Stimulated activated CD8-positive, alpha-beta memory T cell treated with anti-CD3 and anti-CD28 coated beads, Interleukin-2, amount 100 ng/mL, for 48 hours (primary cell): ENCODE data around the gene ARHGAP6.
"Not testable (repeated sequence)": the region's sequence is repeated elsewhere in the genome, so short reads cannot be mapped to it uniquely, and the experiment has no call there.

ENCODE experiments used
- DNase-seq, 2 donors: peaks; one replicate each; pipeline ENCODE4 v3.0.0-alpha.2; 2020; ENCODE audit warnings: low read depth in 2 of 2

The ARHGAP6 gene

GRCh38 chrX:11579636-11580600 is 85.8 kb downstream of the ARHGAP6 start:
- no peak for DNase-seq

GRCh38 chrX:11578301-11578700 is 87.4 kb downstream of the ARHGAP6 start:
- not testable (repeated sequence) for DNase-seq

GRCh38 chrX:11577603-11578002 is 88.1 kb downstream of the ARHGAP6 start:
- DNase-seq: no peak

GRCh38 chrX:11575332-11575731 is 90.4 kb downstream of the ARHGAP6 start:
- no peak for DNase-seq

DNA sequence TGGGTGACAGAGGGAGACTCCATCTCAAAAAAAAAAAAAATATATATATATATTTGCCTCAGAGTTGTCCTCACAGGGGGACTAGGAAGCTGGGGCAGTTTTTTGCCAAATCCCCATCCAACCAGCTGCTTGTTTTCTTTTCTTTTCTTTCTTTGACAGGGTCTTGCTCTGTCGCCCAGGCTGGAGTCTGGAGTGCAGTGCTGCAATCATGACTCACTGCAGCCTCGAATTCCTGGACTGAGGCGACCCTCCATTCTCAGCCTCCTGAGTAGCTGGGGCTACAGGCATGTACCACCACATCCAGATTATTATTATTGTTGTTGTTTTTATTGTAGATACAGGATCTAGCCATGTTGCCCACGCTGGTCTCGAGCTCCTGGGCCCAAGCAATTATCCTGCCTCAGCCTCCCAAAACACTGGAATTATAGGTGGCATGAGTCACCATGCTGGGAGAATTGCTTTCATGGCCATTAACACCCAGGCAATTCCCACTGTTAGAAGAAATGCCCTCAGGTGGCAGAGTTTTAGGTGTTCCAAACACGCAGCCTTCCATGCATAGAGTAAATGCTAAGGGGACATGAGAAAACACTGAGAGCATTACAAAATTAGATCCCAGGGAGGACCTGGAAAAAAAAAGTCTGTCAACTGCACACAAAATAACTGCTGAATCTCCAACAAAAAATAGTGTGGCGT is 98.0 kb downstream of the ARHGAP6 start:
- no peak for DNase-seq

- no peak for DNase-seq
These were observed 98.9 kb downstream of the ARHGAP6 start for GRCh38 chrX:11566789-11567188.

- no peak for DNase-seq
These were observed 99.5 kb downstream of the ARHGAP6 start for GRCh38 chrX:11566173-11566572.

GRCh38 chrX:11564546-11564945 is 101.2 kb downstream of the ARHGAP6 start:
- DNase-seq: no peak

- DNase-seq: no peak
These were observed 103.2 kb downstream of the ARHGAP6 start for GRCh38 chrX:11562570-11562969.

DNA sequence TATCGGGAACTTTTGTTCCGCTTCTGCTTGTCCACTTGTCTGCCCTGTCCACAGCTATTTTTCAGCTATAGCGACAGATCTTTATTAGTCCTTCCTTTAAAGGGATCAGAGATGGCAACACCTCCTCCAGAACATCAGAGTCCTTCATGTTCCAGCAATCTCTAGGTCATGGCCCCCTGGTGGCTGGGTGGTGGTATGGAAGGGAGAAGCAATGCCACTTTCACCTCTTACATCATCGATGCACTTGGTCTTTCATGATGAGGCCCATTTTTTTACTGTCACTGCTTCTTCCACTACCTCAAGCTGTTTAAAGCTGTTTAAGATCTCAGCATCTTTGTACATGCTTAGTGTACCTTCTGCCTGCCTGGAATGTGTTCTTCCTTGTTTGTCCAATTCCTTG is 106.7 kb downstream of the ARHGAP6 start:
- peak; percentile 12 to 45 for DNase-seq

- no peak for DNase-seq
These were observed 108.6 kb downstream of the ARHGAP6 start for GRCh38 chrX:11557120-11557519.

GRCh38 chrX:11555759-11556158 is 110.0 kb downstream of the ARHGAP6 start:
- no peak for DNase-seq

- no peak for DNase-seq
These were observed 112.1 kb downstream of the ARHGAP6 start for GRCh38 chrX:11553594-11553993.

DNA sequence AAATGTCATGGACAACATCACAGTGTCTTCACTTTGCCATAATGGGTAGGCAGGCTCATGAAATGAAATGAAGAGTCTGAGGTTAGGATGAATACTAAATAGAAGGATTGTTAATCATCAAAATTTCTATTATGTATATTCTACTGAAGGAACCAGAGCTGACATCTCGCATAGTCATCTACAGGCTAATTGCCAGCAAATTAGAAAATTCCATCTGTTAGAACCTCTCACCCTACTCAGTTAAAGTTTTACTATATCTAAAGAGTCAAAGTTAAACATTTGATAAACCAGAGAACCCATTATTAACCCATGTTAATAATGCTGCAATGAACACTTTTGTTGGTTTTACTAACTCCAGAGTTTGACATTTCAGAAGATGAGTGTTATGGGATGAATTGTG is 114.6 kb downstream of the ARHGAP6 start:
- DNase-seq: no peak

DNA sequence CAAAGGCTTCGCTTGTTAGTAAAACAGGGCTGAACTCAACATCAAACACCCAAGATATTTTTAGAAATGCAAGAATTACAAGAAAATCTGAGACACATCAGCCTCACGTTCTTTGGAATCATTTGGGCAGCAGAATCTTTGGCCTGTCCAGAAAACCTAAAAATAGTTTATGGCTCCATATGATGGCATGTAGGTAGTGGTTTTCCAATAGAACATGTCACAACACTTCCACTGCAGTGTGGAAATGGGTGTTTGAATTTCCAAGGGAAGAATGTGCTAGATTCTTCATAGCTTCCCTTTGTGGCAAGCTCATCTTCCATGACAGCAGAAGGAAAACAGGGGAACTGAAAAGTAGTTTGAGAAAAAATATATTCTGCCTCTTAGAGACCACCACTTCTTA is 118.8 kb downstream of the ARHGAP6 start:
- DNase-seq: no peak

DNA sequence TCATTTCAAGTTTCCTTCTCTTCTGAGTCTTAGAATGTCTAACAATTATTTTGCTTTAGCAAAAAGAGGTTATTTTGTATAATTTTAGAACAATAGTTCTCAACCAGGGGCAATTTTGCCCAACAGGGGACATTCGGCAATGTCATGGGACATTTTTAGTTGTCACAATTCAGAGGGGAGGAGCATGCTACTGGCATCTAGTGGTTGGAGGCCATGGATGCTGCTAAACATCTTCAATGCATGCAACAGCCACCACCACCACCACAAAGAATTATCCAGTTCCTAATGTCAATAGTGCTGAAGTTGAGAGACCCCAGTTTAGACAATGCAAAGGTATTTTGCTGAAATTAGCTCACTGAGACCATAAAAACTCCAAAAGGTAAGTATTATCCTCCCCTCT is 122.5 kb downstream of the ARHGAP6 start:
- DNase-seq: no peak

DNA sequence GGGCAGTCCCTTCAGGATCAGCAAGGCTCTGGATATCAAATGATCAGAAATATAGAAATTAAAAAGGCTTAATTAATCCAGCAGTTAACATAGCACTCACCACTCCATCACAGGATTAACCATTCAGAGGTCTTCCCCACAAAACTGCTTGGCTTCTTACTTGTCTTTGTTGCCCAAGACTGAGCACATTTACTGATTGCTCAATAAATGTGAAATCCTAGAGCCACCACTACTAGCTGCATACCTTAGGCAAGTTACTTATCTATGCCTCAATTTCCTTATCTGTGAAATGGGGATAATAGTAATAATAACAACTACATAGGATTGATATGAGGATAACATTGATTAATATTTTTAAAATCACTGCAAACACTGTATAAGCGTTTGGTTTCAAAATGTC is 124.2 kb downstream of the ARHGAP6 start:
- no peak for DNase-seq

- DNase-seq: no peak
These were observed 125.0 kb downstream of the ARHGAP6 start for GRCh38 chrX:11540532-11541377.

DNA sequence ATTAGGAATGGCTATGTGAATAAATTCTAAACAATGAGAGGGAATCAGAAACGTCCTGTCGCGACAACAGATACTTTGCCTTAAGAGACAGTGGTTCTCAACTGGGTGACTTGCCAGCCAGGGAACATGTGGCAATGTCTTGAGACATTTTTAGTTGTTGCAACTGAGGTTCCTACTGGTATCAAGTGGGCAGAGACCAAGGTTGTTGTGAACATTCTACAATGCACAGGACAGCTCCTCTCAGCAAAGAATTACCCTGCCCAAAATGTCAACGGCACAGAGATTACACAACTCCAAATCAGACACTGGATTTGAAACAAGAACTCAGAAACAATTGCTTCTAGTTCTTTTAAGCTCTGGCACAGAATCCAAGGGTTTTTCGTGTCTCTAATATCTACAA is 128.6 kb downstream of the ARHGAP6 start:
- DNase-seq: no peak

DNA sequence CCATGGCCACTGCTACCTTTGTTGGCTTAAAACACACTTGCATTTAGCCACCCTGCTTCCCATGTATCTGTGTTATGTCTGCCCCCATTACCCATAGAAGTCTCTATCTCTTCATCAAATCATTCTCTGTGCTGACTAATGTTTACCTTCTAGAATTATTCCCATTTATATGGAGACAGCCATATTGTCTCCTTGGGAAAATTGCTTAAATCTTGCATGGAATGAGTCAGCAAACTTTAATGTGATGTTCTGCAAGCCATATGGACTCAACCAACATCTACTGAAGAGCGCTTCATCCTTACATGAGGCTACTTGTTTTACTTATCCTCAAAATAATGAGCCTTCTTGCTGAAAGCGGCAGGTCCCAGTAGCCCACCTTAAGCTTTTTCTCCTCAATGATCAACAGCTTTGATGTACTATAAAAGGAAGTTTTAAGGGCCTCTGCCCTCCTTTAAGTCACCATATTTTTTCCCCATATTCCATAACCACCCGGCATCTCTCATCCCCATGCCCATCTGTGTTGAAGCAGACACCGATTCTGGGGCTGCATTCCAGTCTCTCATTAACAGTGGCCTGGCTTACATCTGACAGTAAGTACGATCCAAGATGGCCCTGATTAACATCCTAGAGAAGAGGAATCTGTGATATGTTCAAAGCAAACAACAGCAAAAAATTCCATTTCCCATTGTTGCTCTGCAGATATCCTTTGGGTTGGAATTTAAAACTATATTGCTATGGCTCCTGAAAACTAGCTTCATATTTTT is 130.4 kb downstream of the ARHGAP6 start:
- no peak for DNase-seq

DNA sequence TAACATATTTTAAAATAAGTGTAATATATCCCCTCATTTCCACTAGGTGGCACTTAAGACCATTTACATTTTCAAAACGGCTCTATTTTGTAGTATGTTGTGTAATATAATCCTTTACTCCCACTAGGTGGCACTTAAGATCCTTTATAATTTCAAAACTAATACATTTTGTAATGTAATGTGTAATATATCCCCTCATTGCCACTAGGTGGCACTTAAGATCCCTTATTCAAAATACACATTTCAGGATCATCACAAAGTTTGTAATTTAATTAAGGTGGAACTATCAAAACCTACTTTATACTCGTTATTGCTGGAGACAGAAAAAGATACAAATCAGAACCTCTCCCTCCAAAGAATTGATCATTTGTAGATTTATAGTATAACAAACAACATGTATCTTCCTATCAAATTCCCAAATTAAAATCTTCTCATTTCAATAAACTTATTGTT is 132.5 kb downstream of the ARHGAP6 start:
- no peak for DNase-seq
